H1 (cell line): ENCODE measurements around the gene MVK.

Source experiments
- BRCA1 ChIP-seq: IDR thresholded peaks from 2 replicates; pipeline ENCODE4 v1.6.1; 2012; ENCODE audit warnings: low read depth, low read length, improper control_type of control experiment
- GTF2F1 ChIP-seq: IDR thresholded peaks from 2 replicates; pipeline ENCODE4 v1.6.1; 2012; ENCODE audit warnings: low read depth, low read length, improper control_type of control experiment, borderline replicate concordance
- TF ChIP-seq, protein P1 (sequence below), 3 experiments: IDR thresholded peaks; 1 replicate in 2 of 3; 2 replicates in 1 of 3; pipeline versions ENCODE4 v1.5.1 to v1.6.1; 2011; ENCODE audit warnings: low read length in 3 of 3, mild to moderate bottlenecking in 3 of 3, inconsistent platforms in 2 of 3, low read depth in 1 of 3, moderate library complexity in 1 of 3; ENCODE audit not compliant: insufficient read depth in 1 of 3; ENCODE audit errors: control extremely low read depth in 1 of 3

DNA sequence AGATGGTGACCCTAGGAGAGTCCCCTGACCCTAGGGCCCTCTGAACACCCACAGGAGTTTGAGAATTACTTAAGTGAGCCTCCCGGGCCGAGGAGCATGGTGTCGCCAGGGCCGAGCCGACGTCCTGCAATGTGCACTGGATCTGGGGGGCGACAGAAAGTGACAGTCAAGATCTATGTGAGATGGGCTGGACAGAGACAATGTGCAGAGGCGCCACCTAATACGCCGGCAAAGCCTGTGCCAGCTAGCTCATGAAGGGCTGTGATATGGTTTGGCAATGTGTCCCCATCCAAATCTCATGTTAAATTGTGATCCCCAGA lies 11.9 kb upstream of the MVK start:
- TF ChIP-seq BRCA1 (no peak), GTF2F1 (no peak)
- TF ChIP-seq, protein P1, sequence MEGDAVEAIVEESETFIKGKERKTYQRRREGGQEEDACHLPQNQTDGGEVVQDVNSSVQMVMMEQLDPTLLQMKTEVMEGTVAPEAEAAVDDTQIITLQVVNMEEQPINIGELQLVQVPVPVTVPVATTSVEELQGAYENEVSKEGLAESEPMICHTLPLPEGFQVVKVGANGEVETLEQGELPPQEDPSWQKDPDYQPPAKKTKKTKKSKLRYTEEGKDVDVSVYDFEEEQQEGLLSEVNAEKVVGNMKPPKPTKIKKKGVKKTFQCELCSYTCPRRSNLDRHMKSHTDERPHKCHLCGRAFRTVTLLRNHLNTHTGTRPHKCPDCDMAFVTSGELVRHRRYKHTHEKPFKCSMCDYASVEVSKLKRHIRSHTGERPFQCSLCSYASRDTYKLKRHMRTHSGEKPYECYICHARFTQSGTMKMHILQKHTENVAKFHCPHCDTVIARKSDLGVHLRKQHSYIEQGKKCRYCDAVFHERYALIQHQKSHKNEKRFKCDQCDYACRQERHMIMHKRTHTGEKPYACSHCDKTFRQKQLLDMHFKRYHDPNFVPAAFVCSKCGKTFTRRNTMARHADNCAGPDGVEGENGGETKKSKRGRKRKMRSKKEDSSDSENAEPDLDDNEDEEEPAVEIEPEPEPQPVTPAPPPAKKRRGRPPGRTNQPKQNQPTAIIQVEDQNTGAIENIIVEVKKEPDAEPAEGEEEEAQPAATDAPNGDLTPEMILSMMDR (IDR thresholded peaks at IDR 0.05; ENCODE audit: control extremely low read depth in 1 of 3, insufficient read depth in 1 of 3, low read depth in 1 of 3, low read length in 3 of 3), result no peak
